ENCODE data around the gene CORIN. TPM values are rescaled to one million over a fixed set of nuclear protein-coding genes. Genes with fewer than 3 reads are reported as not detected.

CORIN gene
- polyA plus RNA-seq, 2 of the 4 experiments (the other 2 are of a cell fraction): 0.03 TPM; not detected in 1

- no peak for DNase-seq (ENCODE audit: low read depth in 1 of 2, low spot score in 1 of 2)
- Histone ChIP-seq H3K4me3 (no peak overlapping the region), H3K27ac (no peak overlapping the region), H3K4me1 (no peaks in the 10 kb centered on the region), H3K4me2 (no peak overlapping the region), H3K9me3 (no peaks in the 10 kb centered on the region)
- WGBS (ENCODE audit: missing lambda C conversion rate): 74% methylated on average over 4 of the region's 4 CpGs
- TF ChIP-seq CBX8 (IDR thresholded peaks at IDR 0.05) (no peak), JUN (IDR thresholded peaks at IDR 0.05) (no peak), PBX3 (IDR thresholded peaks at IDR 0.05) (no peak), GATA3 (IDR thresholded peaks at IDR 0.05; ENCODE audit: borderline replicate concordance) (no peak), USF2 (IDR thresholded peaks at IDR 0.05) (no peak)
- ChIA-PET CTCF (no interaction called here), POLR2A (no interaction called here)
- no peak for ATAC-seq
- FAIRE-seq: no peak
Measured at GRCh38 chr4:47863486-47863885, 25.6 kb upstream of the CORIN start.

GRCh38 chr4:47862297-47862696, 24.4 kb upstream of the CORIN start:
- Histone ChIP-seq H3K4me1 (no peaks in the 10 kb centered on the region), H3K4me3 (no peak overlapping the region), H3K9me3 (no peaks in the 10 kb centered on the region), H3K27ac (no peak overlapping the region), H3K4me2 (no peak overlapping the region)
- WGBS (ENCODE audit: missing lambda C conversion rate): 94% methylated on average over 3 of the region's 3 CpGs
- no peak for ATAC-seq
- TF ChIP-seq HOXA7 (CRISPR knock-in tag; IDR thresholded peaks at IDR 0.05) (no peak), MAZ (IDR thresholded peaks at IDR 0.05; ENCODE audit: borderline replicate concordance, low read depth, low read length) (no peak), RARB (CRISPR knock-in tag; IDR thresholded peaks at IDR 0.05) (no peak), FOSL2 (IDR thresholded peaks at IDR 0.05) (no peak), FOSL2 (CRISPR knock-in tag; IDR thresholded peaks at IDR 0.05) (no peak), ZNF302 (CRISPR knock-in tag; IDR thresholded peaks at IDR 0.05) (no peak), FOXS1 (CRISPR knock-in tag; IDR thresholded peaks at IDR 0.05) (no peak), CTCF (IDR thresholded peaks at IDR 0.05) (no peak), PBX3 (IDR thresholded peaks at IDR 0.05) (no peak), NPAS2 (CRISPR knock-in tag; IDR thresholded peaks at IDR 0.05; ENCODE audit: borderline replicate concordance) (no peak), HOXB13 (CRISPR knock-in tag; IDR thresholded peaks at IDR 0.05; ENCODE audit: low read depth) (no peak), NR3C1 (IDR thresholded peaks at IDR 0.05) (no peak), TP53 (CRISPR knock-in tag; IDR thresholded peaks at IDR 0.05) (no peak), JUN (IDR thresholded peaks at IDR 0.05) (no peak)
- no peak for FAIRE-seq
- no peak for DNase-seq (ENCODE audit: low read depth in 1 of 2, low spot score in 1 of 2)
- POLR2A ChIA-PET: no interaction called here
- CTCF ChIA-PET: interaction anchor here (0.9 kb wide), 1 partner anchor 33 kb away, joined by 8 read pairs; no protein-coding TSS in a partner anchor

- H3K9me3 ChIP-seq: no peaks in the 10 kb centered on the region
- CTCF ChIA-PET: no interaction called here
- FAIRE-seq (no peak), ATAC-seq (no peak), DNase-seq (ENCODE audit: low read depth in 1 of 2, low spot score in 1 of 2) (no peak)
- no peak overlapping the region for H3K27ac ChIP-seq
- POLR2A ChIA-PET: no interaction called here
- WGBS (ENCODE audit: missing lambda C conversion rate): 90% methylated on average over 1 of the region's 1 CpG
- no peaks in the 10 kb centered on the region for H3K4me1 ChIP-seq
- H3K4me3 ChIP-seq: no peak overlapping the region
- no peak overlapping the region for H3K4me2 ChIP-seq
- no peak for TF ChIP-seq HMGXB4 (CRISPR knock-in tag; IDR thresholded peaks at IDR 0.05; ENCODE audit: borderline replicate concordance)
- no peak for TF ChIP-seq CBX8 (IDR thresholded peaks at IDR 0.05)
- no peak for TF ChIP-seq EHMT2 (IDR thresholded peaks at IDR 0.05; ENCODE audit: low read depth)
- no peak for TF ChIP-seq MAFK (IDR thresholded peaks at IDR 0.05; ENCODE audit: partially characterized antibody)
- TF ChIP-seq PBX3 (IDR thresholded peaks at IDR 0.05): no peak
- TF ChIP-seq REST (IDR thresholded peaks at IDR 0.05): no peak
- TF ChIP-seq ZC3H11A (IDR thresholded peaks at IDR 0.05): no peak
- TF ChIP-seq BHLHE40 (IDR thresholded peaks at IDR 0.05; ENCODE audit: low read depth, low read length): no peak
- TF ChIP-seq NPAS2 (CRISPR knock-in tag; IDR thresholded peaks at IDR 0.05; ENCODE audit: borderline replicate concordance): no peak
Measured at GRCh38 chr4:47860305-47860704, 22.4 kb upstream of the CORIN start.
